ENCODE data around the gene PRRG2.

- no peak for TF ChIP-seq CTCF (IDR thresholded peaks at IDR 0.05)
- TF ChIP-seq TCF7L2 (IDR thresholded peaks at IDR 0.05; ENCODE audit: low read depth, low read length), result no peak
Observed at GRCh38 chr19:49580264-49581006, 681 bp upstream of the PRRG2 start, which contains the start of gene NOSIP.
